Activated naive CD8-positive, alpha-beta T cell treated with anti-CD3 and anti-CD28 coated beads for 36 hours (primary cell): Measurements from ENCODE around the gene SLC37A1. TPM values are rescaled to one million over a fixed set of nuclear protein-coding genes. Genes with fewer than 3 reads are reported as not detected.

Experiments used
- DNase-seq: peaks from one replicate; pipeline ENCODE4 v3.0.0; 2021
- H3K27ac Mint-ChIP-seq: one replicate; pipeline ENCODE4 v1.8.0; 2022; ENCODE audit warnings: mild to moderate bottlenecking, moderate library complexity, mixed read lengths
- H3K27me3 Mint-ChIP-seq: one replicate; pipeline ENCODE4 v1.8.0; 2022; ENCODE audit warnings: mild to moderate bottlenecking, mixed read lengths
- H3K36me3 Mint-ChIP-seq: one replicate; pipeline ENCODE4 v1.8.0; 2021; ENCODE audit warnings: mild to moderate bottlenecking, mixed read lengths
- H3K4me1 Mint-ChIP-seq: one replicate; pipeline ENCODE4 v1.8.0; 2021; ENCODE audit warnings: mixed read lengths
- H3K4me3 Mint-ChIP-seq: one replicate; pipeline ENCODE4 v1.8.0; 2022; ENCODE audit warnings: mild to moderate bottlenecking, moderate library complexity, mixed read lengths
- H3K9me3 Mint-ChIP-seq: one replicate; pipeline ENCODE4 v1.8.0; 2022; ENCODE audit warnings: mixed read lengths
- total RNA-seq, 2 experiments: library from RNA; stranded (reverse); gene quantifications; one replicate each; pipeline ENCODE4 v1.2.3, GENCODE V29; 2021

SLC37A1 gene
- total RNA-seq, 2 experiments from 2014 or later: 15.7 to 17.5 TPM

DNA sequence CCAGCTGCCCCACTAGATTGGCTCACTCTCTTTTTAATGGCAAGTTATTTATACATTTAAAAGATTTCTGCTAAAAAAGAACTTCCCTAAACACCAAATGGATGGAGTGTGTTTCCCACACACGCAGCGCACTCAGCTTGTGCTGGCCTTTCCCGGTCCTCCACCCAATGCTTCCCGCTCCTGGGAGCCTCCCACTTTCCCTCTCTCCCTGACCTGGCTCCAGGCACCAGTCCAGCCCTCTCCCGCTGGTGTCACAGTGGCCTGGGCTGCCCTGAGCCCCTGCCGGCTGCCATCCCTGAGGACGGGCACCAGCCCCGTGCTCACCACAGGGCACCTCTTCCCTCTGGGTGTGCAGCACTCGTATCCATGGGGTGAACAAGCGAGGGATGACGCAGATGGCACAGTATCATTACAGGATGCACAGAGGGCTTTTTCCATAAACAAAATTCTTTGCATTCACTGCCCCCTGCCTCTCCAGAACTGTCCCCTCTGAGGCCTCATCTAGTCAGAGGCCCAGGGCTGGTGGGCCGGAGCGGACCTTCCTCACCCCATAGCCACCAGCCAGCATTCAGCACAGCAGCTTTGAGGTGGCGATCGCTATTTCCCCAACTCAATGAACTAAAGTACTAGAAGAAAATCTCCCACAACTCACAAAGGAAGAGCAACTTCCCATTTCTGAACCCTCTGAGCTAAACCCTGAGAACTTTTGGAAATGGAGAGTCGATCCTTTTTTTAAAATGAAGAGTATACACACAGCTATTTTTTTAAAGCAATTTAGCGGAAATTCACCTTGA, 68.5 kb downstream of the SLC37A1 start:
- no peak overlapping the region for H3K4me3 Mint-ChIP-seq
- peak overlapping the region; percentile 25 for H3K27ac Mint-ChIP-seq
- H3K27me3 Mint-ChIP-seq: no peaks in the 10 kb centered on the region
- DNase-seq: no peak
- no peaks in the 10 kb centered on the region for H3K9me3 Mint-ChIP-seq
- H3K4me1 Mint-ChIP-seq: no peaks in the 10 kb centered on the region
- peaks cover 9% of the 10 kb centered on the region for H3K36me3 Mint-ChIP-seq

DNA sequence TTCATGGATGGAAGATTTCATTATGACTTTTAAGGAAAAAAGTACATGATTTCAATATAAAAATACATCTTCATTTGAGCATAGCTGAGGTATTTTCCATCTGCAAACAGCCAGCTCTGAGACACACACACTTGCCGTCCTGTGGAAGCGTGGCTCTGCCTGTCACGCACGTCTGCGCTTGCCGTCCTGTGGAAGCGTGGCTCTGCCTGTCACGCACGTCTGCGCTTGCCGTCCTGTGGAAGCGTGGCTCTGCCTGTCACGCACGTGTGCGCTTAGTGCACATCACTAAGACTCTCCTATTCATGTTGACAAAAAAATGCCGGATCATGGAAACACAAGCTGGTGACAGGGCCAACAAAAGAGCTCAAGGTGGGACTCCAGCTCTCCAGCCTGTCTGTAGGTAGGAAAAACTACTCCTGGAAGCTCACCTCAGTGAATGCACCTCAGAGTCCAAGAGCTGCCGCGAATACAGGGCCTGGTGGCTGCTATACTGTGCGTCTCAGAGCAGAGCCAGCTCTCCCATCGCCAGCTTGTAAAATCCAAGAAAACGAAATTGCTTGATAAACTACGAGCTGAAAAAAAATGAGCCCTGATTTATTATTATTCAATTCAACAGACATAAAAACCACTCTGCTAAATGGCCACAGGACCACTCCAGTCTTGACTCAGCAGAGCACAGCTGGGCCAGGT, 69.3 kb downstream of the SLC37A1 start:
- Mint-ChIP-seq H3K27ac (no peak overlapping the region), H3K36me3 (peaks cover 5% of the 10 kb centered on the region), H3K9me3 (no peaks in the 10 kb centered on the region), H3K4me1 (no peaks in the 10 kb centered on the region), H3K4me3 (no peak overlapping the region), H3K27me3 (no peaks in the 10 kb centered on the region)
- DNase-seq: no peak

DNA sequence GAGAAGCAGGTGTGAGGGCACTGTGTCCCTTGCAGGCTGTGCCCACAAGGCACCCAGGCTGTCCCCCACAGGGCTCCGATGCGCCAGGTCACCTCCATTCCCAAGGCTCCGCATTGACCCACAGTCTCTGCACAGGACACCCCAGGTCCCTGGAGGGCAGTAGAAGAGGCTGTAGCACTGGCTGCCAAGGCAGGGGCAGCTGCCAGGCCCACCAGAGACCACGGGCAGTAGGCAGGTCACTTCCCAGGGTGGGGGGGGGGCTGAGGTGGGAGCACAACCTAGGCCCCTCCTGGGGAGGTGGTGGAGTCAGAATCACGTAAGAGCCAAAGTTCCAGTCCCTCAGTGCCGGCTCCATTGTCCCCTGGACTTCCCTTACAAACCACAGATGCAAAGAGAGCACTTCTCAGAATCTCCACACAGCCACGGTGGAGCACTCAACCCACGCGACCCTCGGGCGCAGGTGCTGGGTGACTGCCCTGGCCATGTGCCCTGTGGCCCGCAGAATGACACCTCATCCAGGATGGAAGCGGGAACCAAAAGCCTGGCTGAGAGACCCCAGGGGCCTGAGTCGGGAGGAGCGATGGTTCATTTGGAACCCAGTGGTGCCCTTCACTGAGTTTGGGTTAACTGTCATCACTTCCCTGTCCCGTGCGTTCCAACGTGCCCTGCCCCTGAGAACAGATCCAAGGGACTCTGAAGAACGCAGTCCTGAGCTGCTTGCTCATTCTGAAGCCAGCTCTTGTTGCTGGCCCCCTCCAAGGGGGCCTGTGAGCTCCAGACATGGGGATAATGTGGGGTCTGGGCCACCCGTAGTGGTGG, 70.0 kb downstream of the SLC37A1 start:
- Mint-ChIP-seq H3K4me1 (no peaks in the 10 kb centered on the region), H3K27me3 (no peaks in the 10 kb centered on the region), H3K36me3 (no peaks in the 10 kb centered on the region), H3K27ac (no peak overlapping the region), H3K4me3 (no peak overlapping the region), H3K9me3 (no peaks in the 10 kb centered on the region)
- no peak for DNase-seq

DNA sequence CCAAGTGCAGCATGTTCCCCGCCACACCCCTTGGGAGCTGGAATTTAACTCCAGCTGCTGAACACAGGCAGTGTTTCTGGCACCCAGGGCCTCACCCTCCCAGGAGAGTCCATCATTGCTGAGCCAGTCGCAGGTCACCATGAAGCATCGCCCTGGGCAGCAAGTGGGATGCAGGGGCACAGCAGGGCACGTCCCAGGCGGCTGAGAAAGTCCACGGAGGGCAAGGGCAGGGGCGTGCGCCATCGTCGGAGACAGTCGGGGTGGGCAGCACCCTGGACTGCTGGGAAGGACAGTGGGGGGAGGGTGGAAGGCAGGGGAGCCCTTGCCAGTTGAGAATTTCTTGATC, 70.6 kb downstream of the SLC37A1 start:
- H3K4me1 Mint-ChIP-seq: no peaks in the 10 kb centered on the region
- no peaks in the 10 kb centered on the region for H3K36me3 Mint-ChIP-seq
- no peaks in the 10 kb centered on the region for H3K27me3 Mint-ChIP-seq
- DNase-seq: no peak
- no peak overlapping the region for H3K4me3 Mint-ChIP-seq
- H3K27ac Mint-ChIP-seq: no peak overlapping the region
- no peaks in the 10 kb centered on the region for H3K9me3 Mint-ChIP-seq

DNA sequence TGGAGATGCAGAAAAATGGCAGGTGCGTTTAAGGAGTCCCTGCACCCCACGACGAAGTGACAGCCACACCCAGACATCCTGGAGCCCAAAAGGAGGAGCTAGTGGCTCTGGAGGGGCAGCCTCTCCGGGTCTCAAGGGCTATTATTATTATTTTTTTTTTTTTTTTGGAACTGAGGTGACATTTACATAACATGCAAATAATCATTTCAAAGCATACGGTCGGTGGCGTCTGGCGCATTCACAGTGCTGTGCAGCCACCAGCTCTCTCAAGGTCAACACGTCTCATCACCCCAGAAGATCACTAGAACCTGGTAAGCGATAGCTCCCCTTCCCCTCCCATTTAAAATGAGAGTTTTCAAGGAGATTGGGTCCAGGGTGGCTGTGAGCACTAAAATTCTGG, 72.2 kb downstream of the SLC37A1 start:
- Mint-ChIP-seq H3K27me3 (no peaks in the 10 kb centered on the region), H3K4me3 (no peak overlapping the region), H3K4me1 (peaks cover 6% of the 10 kb centered on the region), H3K36me3 (no peaks in the 10 kb centered on the region), H3K9me3 (no peaks in the 10 kb centered on the region), H3K27ac (no peak overlapping the region)
- DNase-seq: no peak

DNA sequence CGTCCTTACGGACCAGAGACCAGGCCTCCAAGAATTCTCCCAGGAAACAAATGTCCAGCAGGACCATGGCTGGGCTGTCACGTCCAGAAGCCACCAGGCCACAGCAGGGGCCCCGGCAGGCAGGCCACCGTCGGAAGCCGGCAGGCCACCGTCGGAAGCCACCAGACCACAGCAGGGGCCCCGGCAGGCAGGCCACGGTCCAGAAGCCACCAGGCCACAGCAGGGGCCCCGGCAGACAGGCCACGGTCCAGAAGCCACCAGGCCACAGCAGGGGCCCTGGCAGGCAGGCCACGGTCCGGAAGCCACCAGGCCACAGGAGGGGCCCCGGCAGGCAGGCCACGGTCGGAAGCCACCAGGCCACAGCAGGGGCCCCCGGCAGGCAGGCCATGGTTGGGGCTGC, 72.8 kb downstream of the SLC37A1 start:
- Mint-ChIP-seq H3K36me3 (no peaks in the 10 kb centered on the region), H3K4me1 (peaks cover 11% of the 10 kb centered on the region), H3K27ac (no peak overlapping the region), H3K9me3 (no peaks in the 10 kb centered on the region), H3K4me3 (no peak overlapping the region), H3K27me3 (no peaks in the 10 kb centered on the region)
- DNase-seq: no peak

DNA sequence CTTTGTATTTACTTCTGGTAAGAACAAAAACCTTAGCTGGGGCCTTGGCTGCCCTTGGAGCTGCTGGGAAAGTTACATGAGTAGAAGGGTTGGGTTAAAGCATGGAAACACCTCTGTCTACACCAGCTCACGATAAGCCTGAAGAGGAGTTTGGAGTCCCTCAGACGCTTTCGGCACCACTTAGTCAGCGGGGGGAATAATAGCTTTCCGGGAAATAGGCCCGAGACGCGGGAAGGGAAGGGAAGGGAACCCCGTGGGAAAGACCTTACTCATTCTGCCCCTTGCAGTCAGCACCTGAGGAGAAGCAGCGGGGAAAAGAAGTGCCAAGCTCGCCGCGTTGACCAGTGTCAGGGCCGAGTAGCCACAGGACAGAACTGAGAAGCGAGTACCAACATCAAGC, 73.4 kb downstream of the SLC37A1 start:
- Mint-ChIP-seq H3K4me3 (no peak overlapping the region), H3K36me3 (no peaks in the 10 kb centered on the region), H3K4me1 (peaks cover 15% of the 10 kb centered on the region), H3K27me3 (no peaks in the 10 kb centered on the region), H3K9me3 (no peaks in the 10 kb centered on the region), H3K27ac (no peak overlapping the region)
- DNase-seq: no peak

DNA sequence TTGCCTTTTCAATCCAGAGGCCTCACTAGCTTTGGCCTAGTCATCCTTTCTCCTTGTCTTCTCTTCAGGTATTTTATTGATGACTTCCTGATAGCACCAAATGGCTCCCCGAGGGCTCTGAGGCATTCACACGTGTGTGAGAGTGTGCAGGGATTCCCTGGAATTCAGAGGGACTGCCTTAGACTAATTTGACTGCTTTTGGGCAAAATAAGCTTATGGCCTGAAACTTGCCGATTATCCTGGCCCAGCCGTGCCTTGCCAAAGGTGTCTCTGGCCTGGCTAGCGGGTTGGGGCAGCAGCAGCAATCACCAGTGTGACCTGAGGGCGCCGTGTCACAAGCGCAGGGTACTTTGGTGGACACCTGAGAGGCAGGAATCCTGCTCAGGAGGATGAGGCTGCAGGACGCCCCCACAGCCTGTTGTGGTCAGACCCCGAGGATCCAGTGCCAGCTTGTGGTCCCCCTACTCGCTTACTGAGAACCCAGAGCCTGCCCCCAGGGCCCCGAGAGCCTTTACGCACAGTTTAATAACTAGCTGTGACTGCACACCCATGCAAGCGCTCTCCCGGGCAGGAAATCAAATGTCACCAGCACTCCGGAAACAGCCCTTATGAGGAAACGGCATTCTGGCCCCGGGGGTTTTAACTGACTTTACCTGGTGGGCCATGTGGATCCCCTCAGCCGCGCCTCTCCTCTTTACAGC, 76.9 kb downstream of the SLC37A1 start:
- no peak overlapping the region for H3K4me3 Mint-ChIP-seq
- H3K27ac Mint-ChIP-seq: peak overlapping the region; percentile 37
- H3K4me1 Mint-ChIP-seq: peaks cover 15% of the 10 kb centered on the region

DNA sequence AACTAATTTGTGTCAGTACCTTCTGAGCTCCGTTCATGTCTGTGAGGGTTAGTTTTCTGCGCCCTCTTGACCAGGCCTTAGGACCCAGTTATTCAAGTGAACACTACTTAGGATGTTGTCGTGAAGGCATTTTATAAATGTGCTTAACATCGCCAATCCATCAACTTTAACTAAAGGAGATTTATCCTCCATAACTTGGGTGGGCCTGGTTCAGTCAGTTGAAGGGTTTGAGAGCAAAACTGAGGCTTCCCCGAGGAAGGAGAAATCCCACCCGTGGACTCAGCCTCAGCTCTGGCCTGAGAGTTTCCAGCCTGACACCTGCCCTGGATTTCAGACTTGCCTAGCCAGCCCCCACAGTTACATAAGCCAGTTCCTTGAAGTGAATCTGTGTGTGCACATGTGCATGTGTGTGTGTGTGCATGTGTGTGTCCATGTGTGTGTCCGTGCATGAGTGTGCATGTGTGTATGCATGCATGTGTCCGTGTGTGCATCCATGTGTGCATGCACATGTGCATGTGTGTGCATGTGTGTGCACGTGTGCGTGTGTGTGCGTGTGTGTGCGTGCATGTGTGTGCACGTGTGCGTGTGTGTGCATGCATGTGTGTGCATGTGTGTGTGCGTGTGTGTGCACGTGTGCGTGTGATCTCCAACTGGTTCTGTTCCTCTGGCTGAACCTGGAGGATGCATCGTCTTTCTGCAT, 77.7 kb downstream of the SLC37A1 start:
- H3K36me3 Mint-ChIP-seq: no peaks in the 10 kb centered on the region
- H3K4me3 Mint-ChIP-seq: no peak overlapping the region
- no peaks in the 10 kb centered on the region for H3K27me3 Mint-ChIP-seq
- H3K4me1 Mint-ChIP-seq: peaks cover 15% of the 10 kb centered on the region
- no peaks in the 10 kb centered on the region for H3K9me3 Mint-ChIP-seq
- no peak for DNase-seq
- peak overlapping the region; percentile 37 for H3K27ac Mint-ChIP-seq

More for the DNA sequence above, 76.9 kb downstream of the SLC37A1 start:
- H3K9me3 Mint-ChIP-seq: no peaks in the 10 kb centered on the region
- DNase-seq: peak; percentile 27
- no peaks in the 10 kb centered on the region for H3K36me3 Mint-ChIP-seq
- no peaks in the 10 kb centered on the region for H3K27me3 Mint-ChIP-seq

DNA sequence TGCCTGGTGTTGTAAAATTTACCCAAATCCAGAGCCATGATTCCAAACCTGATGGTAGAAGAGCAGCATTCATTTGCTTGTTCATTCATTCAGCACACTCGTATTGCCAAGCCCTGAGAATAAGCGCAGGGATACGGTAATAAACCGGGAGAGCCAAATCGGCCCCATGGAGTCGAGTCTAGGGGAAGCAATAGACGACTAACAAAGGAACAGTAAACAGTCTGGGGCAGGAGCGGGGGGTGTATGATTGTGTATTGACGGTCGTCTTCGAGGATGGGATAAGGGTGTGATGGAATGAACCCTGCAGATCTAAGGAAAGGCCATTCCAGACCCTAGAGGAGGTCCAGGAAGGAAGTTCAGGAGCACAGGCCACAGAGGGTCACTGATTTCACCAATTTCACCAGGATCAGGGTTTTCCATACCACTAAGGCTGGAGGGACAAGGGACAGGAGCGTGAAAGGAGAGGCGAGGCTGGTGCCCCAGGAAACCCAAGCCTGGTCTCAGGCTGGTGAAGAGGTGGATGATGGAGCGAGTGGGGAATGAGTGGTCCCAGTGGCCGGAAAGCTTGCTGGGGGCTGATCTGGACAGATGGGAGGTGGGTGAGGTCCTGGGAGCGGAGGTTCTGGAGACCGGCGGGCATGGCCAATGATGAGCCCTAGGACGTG, 78.6 kb downstream of the SLC37A1 start:
- Mint-ChIP-seq H3K27ac (no peak overlapping the region), H3K4me3 (no peak overlapping the region), H3K27me3 (no peaks in the 10 kb centered on the region), H3K9me3 (no peaks in the 10 kb centered on the region), H3K4me1 (peaks cover 15% of the 10 kb centered on the region), H3K36me3 (no peaks in the 10 kb centered on the region)
- no peak for DNase-seq

DNA sequence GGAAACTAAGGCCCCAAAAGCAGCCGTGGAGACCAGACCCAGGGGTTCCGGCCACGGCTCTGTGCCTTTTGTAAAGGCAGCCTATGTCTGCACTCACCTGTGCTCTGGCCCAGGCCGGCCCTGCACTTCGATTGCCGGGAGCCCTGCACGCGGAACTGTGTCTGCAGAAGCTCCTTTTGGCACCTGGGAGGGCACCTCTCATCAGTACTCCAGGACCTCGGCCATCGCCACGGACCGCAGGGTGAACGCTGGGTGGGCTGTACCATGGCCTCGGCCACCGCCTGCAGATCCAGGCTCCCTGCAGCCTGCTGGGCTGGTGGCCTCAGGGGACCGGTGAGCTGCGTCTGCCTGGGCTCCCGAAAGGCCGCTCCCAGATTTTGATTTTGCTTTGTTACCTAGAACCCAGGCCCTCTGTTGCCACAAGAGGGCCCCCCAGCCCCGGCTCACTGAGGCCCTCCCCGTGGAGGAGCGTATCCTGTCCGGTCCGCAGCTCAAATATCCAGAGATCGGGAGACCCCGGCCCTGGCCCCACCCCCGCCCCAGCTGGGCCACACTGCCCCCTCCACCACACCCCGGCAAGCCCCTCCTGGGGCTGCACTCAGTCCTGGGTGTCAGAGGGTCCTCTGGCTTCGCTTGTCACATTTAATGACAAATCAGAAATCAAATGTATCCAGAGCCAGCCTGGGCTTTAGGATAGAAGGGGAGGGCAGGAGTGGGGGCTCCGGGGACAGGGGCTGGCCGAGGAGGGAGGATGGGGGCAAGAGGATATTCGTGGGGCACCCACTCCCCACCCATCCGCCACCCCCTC, 79.6 kb downstream of the SLC37A1 start:
- no peaks in the 10 kb centered on the region for H3K36me3 Mint-ChIP-seq
- no peaks in the 10 kb centered on the region for H3K27me3 Mint-ChIP-seq
- no peak overlapping the region for H3K27ac Mint-ChIP-seq
- H3K4me3 Mint-ChIP-seq: no peak overlapping the region
- H3K9me3 Mint-ChIP-seq: no peaks in the 10 kb centered on the region
- peaks cover 15% of the 10 kb centered on the region for H3K4me1 Mint-ChIP-seq
- peak; percentile 73 for DNase-seq

DNA sequence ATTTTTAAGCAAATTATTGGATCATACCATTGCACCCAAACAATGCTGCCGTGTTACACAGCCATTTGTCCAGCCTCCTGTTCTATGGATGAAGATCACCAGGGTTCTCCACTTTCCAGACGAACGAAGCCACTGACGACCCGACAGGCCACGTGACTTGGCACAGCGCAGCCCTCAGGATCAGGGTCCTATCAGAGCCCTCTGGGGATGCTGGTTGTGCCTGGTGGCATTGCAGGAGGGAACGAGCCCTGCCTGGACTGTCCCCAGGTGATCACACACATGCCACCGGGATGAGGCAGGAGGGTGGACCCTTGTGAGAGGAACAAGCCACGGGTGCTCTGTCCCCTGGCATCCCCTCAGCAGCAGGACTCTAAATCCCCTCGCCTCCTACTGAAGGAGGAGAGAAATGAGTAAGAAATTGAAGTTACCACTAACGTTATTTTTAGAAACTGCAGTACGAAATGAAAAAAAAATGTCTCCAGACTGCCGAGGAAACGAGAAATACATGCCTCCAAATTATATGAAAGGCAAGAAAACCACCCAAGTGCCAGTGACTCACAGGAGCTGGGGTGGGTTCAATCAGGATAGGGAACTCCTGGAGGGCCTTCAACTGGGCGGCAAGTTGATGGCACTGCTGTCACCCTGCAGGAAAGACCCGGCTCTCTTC, 81.1 kb downstream of the SLC37A1 start:
- H3K27ac Mint-ChIP-seq: no peak overlapping the region
- H3K4me1 Mint-ChIP-seq: peaks cover 15% of the 10 kb centered on the region
- no peak overlapping the region for H3K4me3 Mint-ChIP-seq
- no peaks in the 10 kb centered on the region for H3K36me3 Mint-ChIP-seq
- no peak for DNase-seq
- H3K9me3 Mint-ChIP-seq: no peaks in the 10 kb centered on the region
- no peaks in the 10 kb centered on the region for H3K27me3 Mint-ChIP-seq
